C4-2B (cell line): ENCODE measurements around the gene VWC2L.

Source experiments
- H3K27ac ChIP-seq: fragments of 450-650 bp; 2 replicates; pipeline ENCODE4 v1.5.1; 2017
- CTCF ChIP-seq: fragments of 450-650 bp; conservative IDR thresholded peaks from 2 replicates; pipeline ENCODE4 v1.5.1; 2017; ENCODE audit warnings: mild to moderate bottlenecking
- ZFX ChIP-seq: fragments of 450-650 bp; IDR thresholded peaks from 2 replicates; pipeline ENCODE4 v1.6.1; 2017

VWC2L gene

GRCh38 chr2:214379227-214379626 is 31.6 kb upstream of the VWC2L start:
- peak overlapping the region; percentile 83; the same call in 1 of the 2 replicates for H3K27ac ChIP-seq
- TF ChIP-seq CTCF, result no peak
- no peak for TF ChIP-seq ZFX

DNA sequence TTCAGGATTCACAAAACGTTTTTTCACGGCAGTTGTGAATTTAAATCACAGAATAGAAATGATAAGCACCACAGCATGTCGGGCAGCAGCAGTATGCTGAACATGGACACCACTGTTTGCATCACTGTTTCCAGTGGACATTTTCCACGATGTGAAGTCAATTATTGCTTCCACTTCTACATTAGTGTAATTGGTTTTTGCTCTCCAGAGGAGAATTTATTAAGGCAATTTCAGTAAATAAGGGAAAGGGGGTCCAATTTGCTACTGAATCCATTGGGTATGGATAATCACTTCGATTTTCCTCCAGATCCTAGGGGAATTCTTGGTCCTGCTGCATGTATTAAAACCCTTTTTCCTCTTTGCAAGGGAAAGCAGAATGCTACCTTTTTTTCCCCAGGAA is 30.2 kb upstream of the VWC2L start:
- no peak overlapping the region; the same call in 1 of the 2 replicates for H3K27ac ChIP-seq
- no peak for TF ChIP-seq CTCF
- no peak for TF ChIP-seq ZFX

DNA sequence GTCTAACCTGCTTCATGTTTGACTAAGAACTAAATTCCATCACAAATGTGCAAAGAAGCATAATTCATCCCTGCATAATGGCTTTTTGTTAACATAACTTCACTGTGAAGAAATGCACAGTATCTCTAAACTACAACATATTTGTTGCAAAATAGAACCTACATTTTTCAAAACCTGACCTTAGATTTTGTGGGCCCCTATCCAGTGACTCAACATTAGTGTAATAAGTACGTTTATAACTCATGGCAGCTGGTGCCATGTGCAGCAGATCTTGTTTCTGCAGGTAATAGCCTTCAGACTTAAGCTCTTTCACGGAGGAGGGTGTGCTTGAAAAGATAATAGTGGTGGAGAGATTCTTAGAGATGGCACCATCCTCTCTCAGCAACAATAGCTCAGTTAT is 28.6 kb upstream of the VWC2L start:
- TF ChIP-seq CTCF (no peak), ZFX (no peak)
- peak overlapping the region; percentile 11; the same call in 1 of the 2 replicates for H3K27ac ChIP-seq

- no peak for TF ChIP-seq ZFX
- no peak for TF ChIP-seq CTCF
Observed at GRCh38 chr2:214386720-214387119, 24.1 kb upstream of the VWC2L start.

DNA sequence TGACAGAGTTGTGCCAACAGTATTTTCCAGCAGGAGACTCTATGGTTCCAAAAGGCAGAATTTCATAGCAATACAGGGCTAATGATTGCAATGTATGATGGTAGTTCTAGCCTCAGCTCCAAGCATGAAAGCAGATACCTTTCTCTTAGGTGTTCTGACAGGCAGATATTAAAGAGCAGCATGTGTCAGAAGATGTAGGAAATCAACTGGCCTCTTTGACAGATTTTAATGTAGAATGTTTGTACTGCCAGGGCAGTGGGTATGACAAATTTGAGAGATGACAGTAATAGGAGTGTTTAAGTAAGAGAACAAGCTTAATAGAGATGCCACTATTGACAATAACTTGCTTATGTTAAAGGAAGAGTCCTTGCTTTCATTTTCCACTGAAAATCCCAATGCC is 21.5 kb upstream of the VWC2L start:
- TF ChIP-seq ZFX (no peak), CTCF (no peak)
- no peak overlapping the region for H3K27ac ChIP-seq

More at GRCh38 chr2:214386720-214387119, 24.1 kb upstream of the VWC2L start:
- H3K27ac ChIP-seq, result no peak overlapping the region

DNA sequence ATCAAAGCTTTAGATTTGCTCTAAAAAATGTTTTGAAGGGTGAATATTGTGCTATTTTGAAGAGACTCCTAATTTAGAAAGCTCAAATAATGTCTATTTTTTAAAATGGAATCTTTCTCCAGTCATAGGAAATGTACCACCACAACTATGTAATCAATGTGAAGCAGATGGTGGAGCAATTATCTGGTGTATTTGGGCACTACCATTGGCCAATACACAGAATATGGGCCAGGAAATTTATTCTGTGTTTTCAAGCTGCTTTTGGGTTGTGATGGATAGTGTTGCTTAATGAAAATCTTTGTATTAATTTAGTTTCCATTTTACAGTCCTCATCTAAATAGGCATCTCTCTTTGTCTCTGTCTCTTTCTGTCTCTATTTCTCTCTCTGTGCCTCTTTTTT is 17.1 kb upstream of the VWC2L start:
- TF ChIP-seq CTCF, result no peak
- TF ChIP-seq ZFX, result no peak

GRCh38 chr2:214395040-214395439 is 15.8 kb upstream of the VWC2L start:
- TF ChIP-seq ZFX, result no peak
- TF ChIP-seq CTCF, result no peak

More for the DNA sequence above, 17.1 kb upstream of the VWC2L start:
- H3K27ac ChIP-seq, result no peak overlapping the region

More at GRCh38 chr2:214395040-214395439, 15.8 kb upstream of the VWC2L start:
- H3K27ac ChIP-seq, result no peak overlapping the region; the same call in 1 of the 2 replicates
